ENCODE results near the gene TXNIP. TPM values are rescaled to one million over a fixed set of nuclear protein-coding genes. Genes with fewer than 3 reads are reported as not detected.

TXNIP gene
- total and polyA plus RNA-seq, 7 experiments from 2014 or later, result 498 to 5,430 (median 675) TPM

GRCh38 chr1:145990249-145990855, 6.0 kb downstream of the TXNIP start:
- Histone ChIP-seq H3K4me3 (ENCODE audit: low read length) (no peak overlapping the region), H3K36me3 (ENCODE audit: control insufficient read depth in 2 of 3, insufficient read depth in 3 of 3, low read length in 3 of 3) (peaks cover 29 to 31% (median 31%) of the 10 kb centered on the region in 3 experiments), H3K27ac (ENCODE audit: low read depth, low read length) (peak overlapping the region; percentile 32), H3K27me3 (ENCODE audit: control insufficient read depth in 2 of 2, insufficient read depth in 2 of 2, low read length in 2 of 2) (no peaks in the 10 kb centered on the region), H3K4me1 (ENCODE audit: control insufficient read depth in 2 of 2, insufficient read depth in 2 of 2, low read length in 2 of 2) (peaks cover 16 to 52% of the 10 kb centered on the region in 2 donors), H3K9me3 (ENCODE audit: control insufficient read depth in 2 of 3, low read length in 3 of 3) (no peaks in the 10 kb centered on the region)
- peaks cover 28 to 41% (median 39%) of the 10 kb centered on the region in 5 donors for H3K36me3 Mint-ChIP-seq
- CTCF ChIA-PET, result interaction anchor here (0.6 to 12.8 kb wide), 8 partner anchors 8 to 26 kb away, joined by 4 to 193 read pairs (median 4); partner anchors contain the start of genes ANKRD34A and POLR3GL
- intact Hi-C loops (cut with micrococcal nuclease), result no loop called here
- DNase-seq, result peak in 1 of 9 donors; percentile 8
- H3K9me3 Mint-ChIP-seq, result peaks cover 0 to 10% (median 0%) of the 10 kb centered on the region in 11 donors
- peak overlapping the region; percentile 16 to 97 (median 88) for H3K27ac Mint-ChIP-seq
- no peak for ATAC-seq
- POLR2A ChIA-PET, result interaction anchor here (0.9 to 35.8 kb wide), 7 partner anchors 4 to 63 kb away, joined by 4 to 1779 read pairs (median 9); partner anchors contain the start of genes ANKRD34A, HJV, LIX1L and POLR3GL
- no peaks in the 10 kb centered on the region for H3K27me3 Mint-ChIP-seq
- peak overlapping the region in 7 of 10 donors; percentile 30 to 99 (median 89) for H3K4me3 Mint-ChIP-seq
- H3K4me1 Mint-ChIP-seq, result peaks cover 52 to 72% (median 65%) of the 10 kb centered on the region in 7 donors

GRCh38 chr1:145988773-145989172, 7.6 kb downstream of the TXNIP start:
- H3K4me1 ChIP-seq (ENCODE audit: control insufficient read depth in 2 of 2, insufficient read depth in 2 of 2, low read length in 2 of 2), result peaks cover 29 to 66% of the 10 kb centered on the region in 2 donors
- H3K4me1 Mint-ChIP-seq, result peaks cover 60 to 71% (median 66%) of the 10 kb centered on the region in 7 donors
- peaks cover 14 to 15% (median 15%) of the 10 kb centered on the region in 3 experiments for H3K36me3 ChIP-seq (ENCODE audit: control insufficient read depth in 2 of 3, insufficient read depth in 3 of 3, low read length in 3 of 3)
- intact Hi-C loops (cut with micrococcal nuclease), result loop anchor here in 1 of 2 donors (1.0 kb wide), 2 partner anchors 8 kb away; partner anchors contain the start of gene TXNIP
- ChIA-PET CTCF (interaction anchor here (1.2 to 12.8 kb wide), 4 partner anchors 9 to 143 kb away, joined by 3 to 193 read pairs (median 6); partner anchors contain the start of gene NUDT17), POLR2A (interaction anchor here (0.7 to 35.8 kb wide), 7 partner anchors 2 to 61 kb away, joined by 3 to 1779 read pairs (median 7); partner anchors contain the start of genes ANKRD34A, HJV, LIX1L and POLR3GL)
- DNase-seq, result peak in 5 of 9 donors; percentile 47 to 61 (median 55)
- peak overlapping the region in 8 of 9 donors; percentile 45 to 96 (median 80) for H3K27ac Mint-ChIP-seq
- H3K9me3 ChIP-seq (ENCODE audit: control insufficient read depth in 2 of 3, low read length in 3 of 3), result no peaks in the 10 kb centered on the region
- H3K27ac ChIP-seq (ENCODE audit: low read depth, low read length), result peak overlapping the region; percentile 30
- H3K27me3 Mint-ChIP-seq, result no peaks in the 10 kb centered on the region
- H3K36me3 Mint-ChIP-seq, result peaks cover 12 to 25% (median 23%) of the 10 kb centered on the region in 5 donors
- ATAC-seq, result peak; percentile 78
- no peak overlapping the region for H3K4me3 ChIP-seq (ENCODE audit: low read length)
- H3K9me3 Mint-ChIP-seq, result peaks cover 0 to 4% (median 0%) of the 10 kb centered on the region in 11 donors
- peak overlapping the region; percentile 3 to 81 (median 47) for H3K4me3 Mint-ChIP-seq
- H3K27me3 ChIP-seq (ENCODE audit: control insufficient read depth in 2 of 2, insufficient read depth in 2 of 2, low read length in 2 of 2), result no peaks in the 10 kb centered on the region

GRCh38 chr1:145987926-145988325, 8.5 kb downstream of the TXNIP start:
- peaks cover 30 to 73% of the 10 kb centered on the region in 2 donors for H3K4me1 ChIP-seq (ENCODE audit: control insufficient read depth in 2 of 2, insufficient read depth in 2 of 2, low read length in 2 of 2)
- intact Hi-C loops (cut with micrococcal nuclease), result loop anchor here in 1 of 2 donors (1.0 kb wide), 2 partner anchors 8 kb away; partner anchors contain the start of gene TXNIP
- no peaks in the 10 kb centered on the region for H3K27me3 ChIP-seq (ENCODE audit: control insufficient read depth in 2 of 2, insufficient read depth in 2 of 2, low read length in 2 of 2)
- ATAC-seq (no peak), DNase-seq (no peak)
- Mint-ChIP-seq H3K4me1 (peaks cover 55 to 70% (median 63%) of the 10 kb centered on the region in 7 donors), H3K9me3 (peaks cover 0 to 4% (median 0%) of the 10 kb centered on the region in 11 donors), H3K4me3 (peak overlapping the region in 5 of 10 donors; percentile 14 to 81 (median 19)), H3K36me3 (peaks cover 4 to 16% (median 15%) of the 10 kb centered on the region in 5 donors), H3K27me3 (no peaks in the 10 kb centered on the region), H3K27ac (peak overlapping the region in 6 of 9 donors; percentile 47 to 96 (median 73))
- no peak overlapping the region for H3K4me3 ChIP-seq (ENCODE audit: low read length)
- no peak overlapping the region for H3K27ac ChIP-seq (ENCODE audit: low read depth, low read length)
- peaks cover 5 to 6% (median 6%) of the 10 kb centered on the region in 3 experiments for H3K36me3 ChIP-seq (ENCODE audit: control insufficient read depth in 2 of 3, insufficient read depth in 3 of 3, low read length in 3 of 3)
- ChIA-PET CTCF (interaction anchor here (1.2 to 12.8 kb wide), 3 partner anchors 8 to 24 kb away, joined by 3 to 193 read pairs (median 3); no protein-coding TSS in a partner anchor), POLR2A (interaction anchor here (1.0 to 35.8 kb wide), 9 partner anchors 1 to 60 kb away, joined by 3 to 1779 read pairs (median 4); partner anchors contain the start of genes ANKRD34A, HJV, LIX1L and POLR3GL)
- H3K9me3 ChIP-seq (ENCODE audit: control insufficient read depth in 2 of 3, low read length in 3 of 3), result no peaks in the 10 kb centered on the region

- ATAC-seq (no peak), DNase-seq (no peak)
- Histone ChIP-seq H3K27me3 (ENCODE audit: control insufficient read depth in 2 of 2, insufficient read depth in 2 of 2, low read length in 2 of 2) (no peaks in the 10 kb centered on the region), H3K4me1 (ENCODE audit: control insufficient read depth in 2 of 2, insufficient read depth in 2 of 2, low read length in 2 of 2) (peaks cover 38 to 73% of the 10 kb centered on the region in 2 donors), H3K27ac (ENCODE audit: low read depth, low read length) (peak overlapping the region; percentile 40), H3K9me3 (ENCODE audit: control insufficient read depth in 2 of 3, low read length in 3 of 3) (no peaks in the 10 kb centered on the region), H3K4me3 (ENCODE audit: low read length) (no peak overlapping the region), H3K36me3 (ENCODE audit: control insufficient read depth in 2 of 3, insufficient read depth in 3 of 3, low read length in 3 of 3) (no peaks in the 10 kb centered on the region)
- peaks cover 41 to 68% (median 56%) of the 10 kb centered on the region in 7 donors for H3K4me1 Mint-ChIP-seq
- H3K27me3 Mint-ChIP-seq, result no peaks in the 10 kb centered on the region
- H3K27ac Mint-ChIP-seq, result peak overlapping the region in 1 of 9 donors; percentile 53
- H3K36me3 Mint-ChIP-seq, result peaks cover 0 to 5% (median 1%) of the 10 kb centered on the region in 5 donors
- ChIA-PET CTCF (interaction anchor here (0.9 to 1.2 kb wide), 2 partner anchors 9 to 10 kb away, joined by 3 to 4 read pairs; partner anchors contain the start of gene TXNIP), POLR2A (interaction anchor here (1.5 to 24.3 kb wide), 2 partner anchors 18 to 24 kb away, joined by 3 to 1779 read pairs; partner anchors contain the start of genes HJV and TXNIP)
- H3K4me3 Mint-ChIP-seq, result no peak overlapping the region
- intact Hi-C loops (cut with micrococcal nuclease), result no loop called here
- peaks cover 0 to 4% (median 0%) of the 10 kb centered on the region in 11 donors for H3K9me3 Mint-ChIP-seq
These were observed 9.8 kb downstream of the TXNIP start for GRCh38 chr1:145986551-145986950.

DNA sequence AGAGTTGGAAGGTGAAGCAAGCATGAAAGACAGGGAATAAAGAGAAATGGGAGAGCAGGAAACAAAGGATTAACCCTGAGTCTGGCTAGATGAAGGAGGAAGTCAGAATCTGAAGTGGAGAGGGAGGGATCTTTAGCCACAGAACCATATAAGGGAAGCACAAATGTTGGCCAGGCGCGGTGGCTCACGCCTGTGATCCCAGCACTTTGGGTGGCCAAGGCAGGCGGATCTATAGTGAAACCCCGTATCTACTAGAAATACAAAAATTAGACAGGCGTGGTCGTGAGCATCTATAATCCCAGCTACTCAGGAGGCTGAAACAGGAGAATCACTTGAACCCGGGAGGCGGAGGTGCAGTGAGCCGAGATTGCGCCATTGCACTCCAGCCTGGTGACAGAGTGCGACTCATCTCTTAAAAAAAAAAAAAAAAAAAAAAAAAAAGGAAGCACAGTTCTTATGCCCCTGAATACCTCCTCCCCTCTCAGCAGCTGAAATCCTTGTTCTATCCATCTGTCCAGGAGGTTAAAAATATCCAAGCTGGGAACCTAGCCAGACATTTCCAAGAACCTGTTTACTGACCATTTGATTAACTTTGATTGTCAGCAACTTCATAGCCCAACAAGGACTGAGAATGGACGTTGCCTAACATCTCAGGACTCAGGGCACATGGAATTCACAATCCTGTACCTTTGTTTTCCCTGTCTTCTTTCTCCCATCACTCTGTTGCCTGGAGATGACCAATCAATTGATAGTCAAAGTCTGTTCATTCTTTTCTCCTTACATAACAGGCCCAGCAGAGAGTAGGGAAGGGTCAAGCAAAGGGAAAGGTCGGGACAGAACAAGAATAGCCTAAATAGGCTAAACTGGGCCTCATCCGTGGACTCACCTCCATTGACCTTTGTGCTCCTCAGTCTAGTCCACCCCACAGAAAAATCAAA, 10.6 kb downstream of the TXNIP start:
- no peaks in the 10 kb centered on the region for H3K9me3 ChIP-seq (ENCODE audit: control insufficient read depth in 2 of 3, low read length in 3 of 3)
- peaks cover 45 to 73% of the 10 kb centered on the region in 2 donors for H3K4me1 ChIP-seq (ENCODE audit: control insufficient read depth in 2 of 2, insufficient read depth in 2 of 2, low read length in 2 of 2)
- no peaks in the 10 kb centered on the region for H3K36me3 ChIP-seq (ENCODE audit: control insufficient read depth in 2 of 3, insufficient read depth in 3 of 3, low read length in 3 of 3)
- ATAC-seq (peak; percentile 58), DNase-seq (no peak)
- no peaks in the 10 kb centered on the region for H3K27me3 Mint-ChIP-seq
- no peak overlapping the region for H3K4me3 ChIP-seq (ENCODE audit: low read length)
- H3K4me3 Mint-ChIP-seq, result peak overlapping the region in 9 of 10 donors; percentile 51 to 74 (median 62)
- intact Hi-C loops (cut with micrococcal nuclease), result no loop called here
- H3K4me1 Mint-ChIP-seq, result peaks cover 33 to 71% (median 48%) of the 10 kb centered on the region in 7 donors
- peaks cover 0 to 4% (median 0%) of the 10 kb centered on the region in 11 donors for H3K9me3 Mint-ChIP-seq
- H3K27ac ChIP-seq (ENCODE audit: low read depth, low read length), result peak overlapping the region; percentile 40
- H3K36me3 Mint-ChIP-seq, result peaks cover 0 to 4% (median 0%) of the 10 kb centered on the region in 5 donors
- ChIA-PET POLR2A (interaction anchor here (0.6 to 24.3 kb wide), 3 partner anchors 14 to 20 kb away, joined by 3 to 1779 read pairs (median 6); partner anchors contain the start of genes HJV and TXNIP), CTCF (interaction anchor here (0.9 to 1.2 kb wide), 2 partner anchors 8 to 11 kb away, joined by 3 to 4 read pairs; partner anchors contain the start of gene TXNIP)
- H3K27ac Mint-ChIP-seq, result peak overlapping the region in 7 of 9 donors; percentile 60 to 97 (median 79)
- no peaks in the 10 kb centered on the region for H3K27me3 ChIP-seq (ENCODE audit: control insufficient read depth in 2 of 2, insufficient read depth in 2 of 2, low read length in 2 of 2)

Measured in naive thymus-derived CD4-positive, alpha-beta T cell (primary cell).